H1 (cell line): ENCODE results near the gene LNPEP. TPM values are rescaled to one million over a fixed set of nuclear protein-coding genes. Genes with fewer than 3 reads are reported as not detected.

Source experiments
- CTCF ChIA-PET: fragments of 300-600 bp; sonication (Branson Sonifier 250); formaldehyde crosslinking; loops from one replicate; lab custom pipeline; 2021; ENCODE audit not compliant: partially characterized antibody; lab: Charles Lee
- POLR2A ChIA-PET: fragments of 300-600 bp; sonication (Branson Sonifier 250); formaldehyde crosslinking; loops from one replicate; lab custom pipeline; 2021; ENCODE audit warnings: inconsistent platforms; ENCODE audit not compliant: partially characterized antibody; lab: Charles Lee
- DNase-seq, 2 experiments: peaks; one replicate each; pipeline versions ENCODE4 v3.0.0 to v3.0.0-alpha.2; 2010 to 2022; ENCODE audit warnings: low spot score in 2 of 2, low read depth in 1 of 2, mixed read lengths in 1 of 2
- FAIRE-seq: peaks from 2 replicates; lab custom pipeline; 2011; peaks lifted over from hg19 to GRCh38; lab: Jason Lieb, UNC
- H2AFZ ChIP-seq: 2 replicates; pipeline ENCODE4 v1.8.1; 2012; ENCODE audit warnings: low read length, inconsistent platforms
- H2AK5ac ChIP-seq: 2 replicates; pipeline ENCODE4 v1.6.1; 2013; ENCODE audit warnings: low read depth, low read length
- H2BK120ac ChIP-seq: replicated peaks from 2 replicates; pipeline ENCODE3; 2013; ENCODE audit warnings: low read depth, low read length, inconsistent platforms
- H2BK12ac ChIP-seq: 2 replicates; pipeline ENCODE4 v1.6.1; 2013; ENCODE audit warnings: low read depth, low read length
- H2BK15ac ChIP-seq: 2 replicates; pipeline ENCODE4 v1.6.1; 2013; ENCODE audit warnings: low read length
- H2BK20ac ChIP-seq: 2 replicates; pipeline ENCODE4 v1.6.1; 2013; ENCODE audit warnings: low read length
- H2BK5ac ChIP-seq: 2 replicates; pipeline ENCODE4 v1.6.1; 2013; ENCODE audit warnings: low read depth, low read length
- H3K14ac ChIP-seq: 2 replicates; pipeline ENCODE4 v1.6.1; 2013; ENCODE audit warnings: inconsistent platforms; ENCODE audit not compliant: insufficient read length
- H3K18ac ChIP-seq: 2 replicates; pipeline ENCODE4 v1.6.1; 2013; ENCODE audit warnings: low read length; ENCODE audit errors: extremely low read depth
- H3K23ac ChIP-seq: 2 replicates; pipeline ENCODE4 v1.6.1; 2013; ENCODE audit warnings: inconsistent platforms; ENCODE audit not compliant: insufficient read length
- H3K23me2 ChIP-seq: 2 replicates; pipeline ENCODE4 v1.6.1; 2013; ENCODE audit warnings: low read depth, low read length
- H3K27ac ChIP-seq: 2 replicates; pipeline ENCODE4 v1.6.1; 2011; ENCODE audit warnings: low read depth, low read length, inconsistent platforms
- H3K27me3 ChIP-seq, 4 experiments: replicated peaks in 1 of 4; 1 replicate in 1 of 4; 2 replicates in 3 of 4; pipeline versions ENCODE4 v1.6.1 to v1.8.1; 2011 to 2013; ENCODE audit warnings: low read length in 3 of 4, mild to moderate bottlenecking in 3 of 4, inconsistent platforms in 2 of 4, mixed read lengths in 2 of 4, moderate library complexity in 1 of 4; ENCODE audit not compliant: control insufficient read depth in 3 of 4, insufficient read depth in 3 of 4; ENCODE audit errors: extremely low read depth in 1 of 4
- H3K36me3 ChIP-seq, 4 experiments: 2 replicates each; pipeline versions ENCODE4 v1.6.1 to v1.8.1; 2011 to 2013; ENCODE audit warnings: mild to moderate bottlenecking in 4 of 4, low read length in 3 of 4, moderate library complexity in 2 of 4, control low read depth in 1 of 4, inconsistent platforms in 1 of 4; ENCODE audit not compliant: insufficient read depth in 4 of 4, control insufficient read depth in 2 of 4
- H3K4ac ChIP-seq: replicated peaks from 2 replicates; pipeline ENCODE3; 2013; ENCODE audit warnings: low read length, low read depth, mixed read lengths, inconsistent platforms; ENCODE audit not compliant: insufficient read length
- H3K4me1 ChIP-seq, 4 experiments: replicated peaks in 1 of 4; 1 replicate in 1 of 4; 2 replicates in 3 of 4; pipeline versions ENCODE4 v1.6.1 to v1.8.1; 2011 to 2013; ENCODE audit warnings: low read length in 3 of 4, inconsistent platforms in 2 of 4, mixed read lengths in 1 of 4; ENCODE audit not compliant: insufficient read depth in 4 of 4, control insufficient read depth in 3 of 4
- H3K4me2 ChIP-seq, 2 experiments: 2 replicates each; pipeline versions ENCODE4 v1.6.1 to v1.8.1; 2011 to 2013; ENCODE audit warnings: low read depth in 2 of 2, low read length in 2 of 2, control low read depth in 1 of 2, inconsistent platforms in 1 of 2, mild to moderate bottlenecking in 1 of 2; ENCODE audit not compliant: insufficient read depth in 1 of 2
- H3K4me3 ChIP-seq, 4 experiments: fragments of 200-600, 300-600 bp in 1 of 4; sonication (generic), shearing (Covaris generic), sonication (Bioruptor Twin) in 1 of 4; 2 replicates each; pipeline versions ENCODE4 v1.5.1 to v1.8.1; 2011 to 2016; ENCODE audit warnings: low read length in 4 of 4, low read depth in 3 of 4, control low read depth in 2 of 4, inconsistent platforms in 2 of 4, mild to moderate bottlenecking in 2 of 4, mixed read lengths in 1 of 4, moderate library complexity in 1 of 4; ENCODE audit not compliant: insufficient read depth in 2 of 4; ENCODE audit errors: extremely low read depth in 1 of 4
- H3K56ac ChIP-seq: replicated peaks from 2 replicates; pipeline ENCODE3; 2013; ENCODE audit warnings: low read depth, mild to moderate bottlenecking, mixed read lengths, low read length, inconsistent platforms; ENCODE audit not compliant: insufficient read length
- H3K79me1 ChIP-seq: 2 replicates; pipeline ENCODE4 v1.6.1; 2013; ENCODE audit warnings: low read depth, low read length, control low read depth
- H3K79me2 ChIP-seq, 2 experiments: 2 replicates each; pipeline versions ENCODE4 v1.6.1 to v1.8.1; 2012 to 2013; ENCODE audit warnings: low read length in 2 of 2, mild to moderate bottlenecking in 2 of 2, inconsistent platforms in 1 of 2; ENCODE audit not compliant: insufficient read depth in 2 of 2, control insufficient read depth in 1 of 2
- H3K9ac ChIP-seq, 4 experiments: replicated peaks in 1 of 4; 1 replicate in 1 of 4; 2 replicates in 3 of 4; pipeline versions ENCODE4 v1.6.1 to v1.8.1; 2011 to 2013; ENCODE audit warnings: low read depth in 3 of 4, low read length in 3 of 4, control low read depth in 2 of 4, mild to moderate bottlenecking in 2 of 4, moderate library complexity in 2 of 4, inconsistent platforms in 1 of 4; ENCODE audit errors: extremely low read depth in 1 of 4
- H3K9me3 ChIP-seq, 2 experiments: 2 replicates each; pipeline versions ENCODE4 v1.6.1 to v1.8.1; 2012 to 2013; ENCODE audit warnings: mild to moderate bottlenecking in 2 of 2, moderate library complexity in 2 of 2, control low read depth in 1 of 2, inconsistent platforms in 1 of 2, low read depth in 1 of 2, low read length in 1 of 2, mixed read lengths in 1 of 2; ENCODE audit not compliant: insufficient read depth in 2 of 2
- H4K20me1 ChIP-seq, 2 experiments: replicated peaks in 1 of 2; 2 replicates each; pipeline versions ENCODE3 to v1.8.1; 2011 to 2013; ENCODE audit warnings: inconsistent platforms in 2 of 2, low read length in 2 of 2, mild to moderate bottlenecking in 1 of 2; ENCODE audit not compliant: insufficient read depth in 2 of 2, control insufficient read depth in 1 of 2
- H4K5ac ChIP-seq: 2 replicates; pipeline ENCODE4 v1.6.1; 2013; ENCODE audit warnings: low read length, low read depth, mixed read lengths, inconsistent platforms; ENCODE audit not compliant: insufficient read length
- H4K8ac ChIP-seq: 2 replicates; pipeline ENCODE4 v1.8.0; 2013; ENCODE audit warnings: mild to moderate bottlenecking, moderate library complexity, low read length, inconsistent platforms; ENCODE audit not compliant: insufficient read depth; ENCODE audit errors: extremely low read depth
- H4K91ac ChIP-seq: replicated peaks from 2 replicates; pipeline ENCODE3; 2013; ENCODE audit warnings: low read length, mixed read lengths, inconsistent platforms; ENCODE audit not compliant: insufficient read length
- ASH2L ChIP-seq: fragments of 200-600, 300-600 bp; sonication (generic); IDR thresholded peaks from one replicate; pipeline ENCODE4 v1.7.1; 2017; ENCODE audit warnings: low read length
- BCL11A ChIP-seq, 2 experiments: IDR thresholded peaks; one replicate each; pipeline ENCODE4 v1.6.1; 2011; ENCODE audit warnings: low read depth in 2 of 2, low read length in 2 of 2, mild to moderate bottlenecking in 2 of 2
- CBX8 ChIP-seq: fragments of 300-800, 300-1000 bp; sonication (generic); IDR thresholded peaks from 2 replicates; pipeline ENCODE4 v1.7.1; 2016; ENCODE audit warnings: low read depth, low read length, borderline replicate concordance
- CHD2 ChIP-seq: IDR thresholded peaks from 2 replicates; pipeline ENCODE4 v1.6.1; 2012; ENCODE audit warnings: low read length, improper control_type of control experiment
- CREB1 ChIP-seq: IDR thresholded peaks from 2 replicates; pipeline ENCODE4 v1.6.1; 2012; ENCODE audit warnings: inconsistent platforms
- CTBP2 ChIP-seq: IDR thresholded peaks from 2 replicates; pipeline ENCODE4 v1.7.0; 2011; ENCODE audit warnings: borderline replicate concordance, mild to moderate bottlenecking, moderate library complexity, mixed read lengths, low read length; ENCODE audit not compliant: insufficient read depth, insufficient read length
- EZH2 ChIP-seq: fragments of 200-600 bp; sonication (generic); IDR thresholded peaks from 2 replicates; pipeline ENCODE4 v1.7.1; 2012; ENCODE audit warnings: low read depth, mild to moderate bottlenecking, moderate library complexity, low read length, inconsistent platforms; ENCODE audit not compliant: severe bottlenecking
- NRF1 ChIP-seq: IDR thresholded peaks from 2 replicates; pipeline ENCODE4 v1.6.1; 2011; ENCODE audit warnings: mild to moderate bottlenecking, low read depth, low read length, improper control_type of control experiment
- POLR2A ChIP-seq, 2 experiments: IDR thresholded peaks; 1 replicate in 1 of 2; 2 replicates in 1 of 2; pipeline ENCODE4 v1.6.1; 2011; ENCODE audit warnings: low read depth in 2 of 2, low read length in 2 of 2, mild to moderate bottlenecking in 2 of 2; ENCODE audit errors: control extremely low read depth in 1 of 2
- POU5F1 ChIP-seq: IDR thresholded peaks from 2 replicates; pipeline ENCODE4 v1.6.1; 2011; ENCODE audit warnings: low read depth, mild to moderate bottlenecking, low read length, moderate library complexity
- RAD21 ChIP-seq, 2 experiments: IDR thresholded peaks in 1 of 2; conservative IDR thresholded peaks in 1 of 2; 2 replicates each; pipeline ENCODE4 v1.6.1; 2011; ENCODE audit warnings: low read depth in 2 of 2, low read length in 2 of 2, improper control_type of control experiment in 1 of 2, inconsistent platforms in 1 of 2, mild to moderate bottlenecking in 1 of 2, moderate library complexity in 1 of 2
- SIN3A ChIP-seq, 2 experiments: IDR thresholded peaks in 1 of 2; conservative IDR thresholded peaks in 1 of 2; 2 replicates each; pipeline ENCODE4 v1.6.1; 2011 to 2012; ENCODE audit warnings: low read length in 2 of 2, improper control_type of control experiment in 1 of 2, low read depth in 1 of 2, mild to moderate bottlenecking in 1 of 2
- SIX5 ChIP-seq: IDR thresholded peaks from 2 replicates; pipeline ENCODE4 v1.6.1; 2011; ENCODE audit warnings: mild to moderate bottlenecking, low read depth, low read length
- SRF ChIP-seq: IDR thresholded peaks from 2 replicates; pipeline ENCODE4 v1.6.1; 2011; ENCODE audit warnings: mild to moderate bottlenecking, low read depth, low read length, moderate library complexity
- WGBS, 2 experiments: shearing (Covaris generic) in 1 of 2; methylation state at CpG; one replicate each; pipeline versions ENCODE4 v1.1.6 to v1.1.7; 2013 to 2015; ENCODE audit warnings: low lambda C conversion rate in 2 of 2, mixed read lengths in 2 of 2, inconsistent platforms in 1 of 2, low coverage in 1 of 2, missing lambda C conversion rate in 1 of 2; ENCODE audit not compliant: insufficient replicate concordance in 2 of 2, insufficient coverage in 1 of 2, insufficient read length in 1 of 2; ENCODE audit errors: extremely low coverage in 1 of 2, missing lambda C conversion rate in 1 of 2; 5-methylcytosine and 5-hydroxymethylcytosine counted together
- polyA plus RNA-seq, 7 experiments: library from polyadenylated mRNA; depleted of rRNA in 3 of 7; stranded (reverse) in 5 of 7; unstranded in 2 of 7; fragments of >200 nt in 5 of 7; fragments of 200-250 nt in 2 of 7; gene quantifications; 1 replicate in 5 of 7; 2 replicates in 1 of 7; 4 replicates in 1 of 7; pipeline versions ENCODE4 v1.2.1 to v1.2.3, GENCODE V29; 2011 to 2013; ENCODE audit warnings: missing spikeins in 2 of 7, mixed read lengths in 2 of 7
- total RNA-seq: library from RNA; stranded (reverse); fragmentation: NEBNext Ultra II Directional; extraction: Animal tissue kit (Norgen Biotek cat#: 25700); gene quantifications from 2 replicates; pipeline ENCODE4 v1.2.1, GENCODE V29; 2021

LNPEP gene
- total and polyA plus RNA-seq, 2 of the 8 experiments (the other 6 are each of a cell fraction or from before 2014, with no cell fraction given): 1.8 to 4.5 TPM

DNA sequence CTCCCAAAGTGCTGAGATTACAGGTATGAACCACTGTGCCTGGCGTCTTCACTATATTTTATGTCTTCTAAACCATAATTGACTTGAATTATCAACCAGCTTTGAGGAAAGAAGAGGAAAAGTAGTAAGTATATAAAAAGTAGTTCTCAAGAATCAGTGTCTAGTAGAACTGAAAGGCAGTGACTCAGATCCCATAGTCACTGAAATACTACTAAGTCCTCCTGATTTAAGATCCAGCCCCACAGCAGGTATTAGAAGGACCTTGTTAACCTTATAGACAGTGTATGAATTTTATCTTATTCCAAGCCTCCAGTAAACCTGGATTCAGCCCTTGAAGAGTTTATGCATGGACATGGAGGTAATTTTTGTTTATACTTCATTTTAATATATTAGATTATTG lies 31.5 kb downstream of the LNPEP start:
- Histone ChIP-seq H3K9me3 (no peaks in the 10 kb centered on the region), H3K79me2 (no peaks in the 10 kb centered on the region), H4K5ac (no peak overlapping the region), H3K9ac (no peak overlapping the region), H2BK20ac (no peak overlapping the region)
- DNase-seq: no peak
- no peak for TF ChIP-seq SIN3A (conservative IDR thresholded peaks at IDR 0.05 in 1 of 2, IDR thresholded peaks at IDR 0.05 in 1 of 2; ENCODE audit: low read depth in 1 of 2, low read length in 2 of 2)
- no peak for TF ChIP-seq ASH2L
- TF ChIP-seq BCL11A (IDR thresholded peaks at IDR 0.05; ENCODE audit: low read depth in 2 of 2, low read length in 2 of 2): no peak
- TF ChIP-seq NRF1: no peak
- TF ChIP-seq POU5F1: no peak
- TF ChIP-seq RAD21 (IDR thresholded peaks at IDR 0.05 in 1 of 2, conservative IDR thresholded peaks at IDR 0.05 in 1 of 2; ENCODE audit: low read depth in 2 of 2, low read length in 2 of 2): no peak
- TF ChIP-seq POLR2A (IDR thresholded peaks at IDR 0.05; ENCODE audit: control extremely low read depth in 1 of 2, low read depth in 2 of 2, low read length in 2 of 2): no peak
- TF ChIP-seq CHD2: no peak
- no peak for TF ChIP-seq CREB1
- no peak for TF ChIP-seq EZH2
- no peak for TF ChIP-seq CTBP2
- no peak for TF ChIP-seq SIX5
- no peak for TF ChIP-seq SRF
- no peak for TF ChIP-seq CBX8
- TF ChIP-seq, all 59 proteins: peak for 0
- no peaks in the 10 kb centered on the region for H3K23me2 ChIP-seq
- no peaks in the 10 kb centered on the region for H4K20me1 ChIP-seq
- no peak overlapping the region for H3K18ac ChIP-seq
- no peak overlapping the region for H3K4me3 ChIP-seq
- no peak overlapping the region for H3K4me2 ChIP-seq
- no peak overlapping the region for H3K4ac ChIP-seq
- no peak overlapping the region for H2BK12ac ChIP-seq
- no peak overlapping the region for H4K8ac ChIP-seq
- no peak overlapping the region for H2BK120ac ChIP-seq
- no peak overlapping the region for H3K56ac ChIP-seq
- H2AK5ac ChIP-seq: no peak overlapping the region
- 67% methylated on average over 1 of the region's 1 CpG; no CpG with 5 or more reads in 1 of the 2 experiments for WGBS, 2 experiments
- POLR2A ChIA-PET: interaction anchor here (0.6 kb wide), 1 partner anchor 8 kb away, joined by 3 read pairs; no protein-coding TSS in a partner anchor
- no peak overlapping the region for H3K23ac ChIP-seq
- H4K91ac ChIP-seq: no peak overlapping the region
- H3K27ac ChIP-seq: no peak overlapping the region
- no peaks in the 10 kb centered on the region for H3K36me3 ChIP-seq
- no peak overlapping the region for H2BK5ac ChIP-seq
- H3K79me1 ChIP-seq: no peaks in the 10 kb centered on the region
- no peaks in the 10 kb centered on the region for H3K27me3 ChIP-seq
- no peak overlapping the region for H2BK15ac ChIP-seq
- no peak overlapping the region for H3K14ac ChIP-seq
- FAIRE-seq: no peak
- no peaks in the 10 kb centered on the region for H3K4me1 ChIP-seq
- CTCF ChIA-PET: no interaction called here
- H2AFZ ChIP-seq: no peak overlapping the region
